RWPE1 (cell line): ENCODE data around the gene REG3G.
A peak's percentile ranks its signal among the peaks of the same experiment; 100 is the strongest.

ENCODE experiments used
- CTCF ChIA-PET: fragments of 350-600 bp; sonication (Branson Sonifier 250); formaldehyde crosslinking; extraction: SDS; loops from one replicate; lab custom pipeline; 2021; lab: Yijun Ruan, JAX
- POLR2A ChIA-PET: fragments of 400-600 bp; formaldehyde crosslinking; extraction: SDS; loops from one replicate; lab custom pipeline; 2020; ENCODE audit warnings: antibody characterized with exemption; ENCODE audit not compliant: low non-redundant PET; lab: Yijun Ruan, JAX
- DNase-seq: peaks from one replicate; pipeline ENCODE4 v3.0.0; 2012; ENCODE audit warnings: low spot score
- H3K27ac ChIP-seq: fragments of 450-650 bp; 2 replicates; pipeline ENCODE4 v1.5.1; 2017
- TF ChIP-seq, protein P1 (sequence below): fragments of 450-650 bp; conservative IDR thresholded peaks from 2 replicates; pipeline ENCODE4 v1.5.1; 2017; ENCODE audit warnings: low read depth, mild to moderate bottlenecking

REG3G gene

DNA sequence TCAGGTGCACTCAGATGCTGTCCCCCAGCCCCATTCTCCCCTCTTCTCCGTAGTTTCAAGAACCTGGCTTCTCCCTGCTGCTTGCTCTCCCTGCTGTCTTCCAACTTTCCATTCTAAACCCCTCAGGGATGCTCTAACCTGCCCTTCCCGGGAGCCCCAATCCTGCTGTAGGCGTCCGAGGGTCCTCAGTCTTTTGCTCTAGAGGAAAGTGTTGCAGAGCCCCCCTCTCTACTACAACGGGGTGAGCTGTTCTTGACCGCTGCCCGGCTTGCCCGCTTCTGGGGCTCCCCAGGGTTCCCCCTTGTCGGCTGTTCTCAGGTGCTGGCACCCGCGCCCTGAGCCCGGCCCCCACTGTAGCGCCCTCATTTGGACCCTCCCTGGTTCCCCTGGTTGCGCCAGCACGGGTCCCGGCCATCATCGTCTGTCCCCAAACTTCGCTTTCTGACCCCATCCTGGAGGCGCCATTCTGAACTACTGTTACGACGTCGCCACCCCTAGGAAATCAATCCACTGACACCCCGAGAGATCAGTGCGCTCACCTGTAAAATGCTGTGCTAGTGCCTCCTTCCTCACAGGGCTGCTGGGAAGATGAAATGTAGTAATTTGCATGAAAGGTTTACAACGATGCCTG lies 31.9 kb upstream of the REG3G start:
- no peak overlapping the region for H3K27ac ChIP-seq
- POLR2A ChIA-PET, result no interaction called here
- CTCF ChIA-PET, result interaction anchor here (0.8 kb wide), 1 partner anchor 316 kb away, joined by 3 read pairs; no protein-coding TSS in a partner anchor
- DNase-seq, result no peak
- TF ChIP-seq, protein P1, sequence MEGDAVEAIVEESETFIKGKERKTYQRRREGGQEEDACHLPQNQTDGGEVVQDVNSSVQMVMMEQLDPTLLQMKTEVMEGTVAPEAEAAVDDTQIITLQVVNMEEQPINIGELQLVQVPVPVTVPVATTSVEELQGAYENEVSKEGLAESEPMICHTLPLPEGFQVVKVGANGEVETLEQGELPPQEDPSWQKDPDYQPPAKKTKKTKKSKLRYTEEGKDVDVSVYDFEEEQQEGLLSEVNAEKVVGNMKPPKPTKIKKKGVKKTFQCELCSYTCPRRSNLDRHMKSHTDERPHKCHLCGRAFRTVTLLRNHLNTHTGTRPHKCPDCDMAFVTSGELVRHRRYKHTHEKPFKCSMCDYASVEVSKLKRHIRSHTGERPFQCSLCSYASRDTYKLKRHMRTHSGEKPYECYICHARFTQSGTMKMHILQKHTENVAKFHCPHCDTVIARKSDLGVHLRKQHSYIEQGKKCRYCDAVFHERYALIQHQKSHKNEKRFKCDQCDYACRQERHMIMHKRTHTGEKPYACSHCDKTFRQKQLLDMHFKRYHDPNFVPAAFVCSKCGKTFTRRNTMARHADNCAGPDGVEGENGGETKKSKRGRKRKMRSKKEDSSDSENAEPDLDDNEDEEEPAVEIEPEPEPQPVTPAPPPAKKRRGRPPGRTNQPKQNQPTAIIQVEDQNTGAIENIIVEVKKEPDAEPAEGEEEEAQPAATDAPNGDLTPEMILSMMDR, result no peak

DNA sequence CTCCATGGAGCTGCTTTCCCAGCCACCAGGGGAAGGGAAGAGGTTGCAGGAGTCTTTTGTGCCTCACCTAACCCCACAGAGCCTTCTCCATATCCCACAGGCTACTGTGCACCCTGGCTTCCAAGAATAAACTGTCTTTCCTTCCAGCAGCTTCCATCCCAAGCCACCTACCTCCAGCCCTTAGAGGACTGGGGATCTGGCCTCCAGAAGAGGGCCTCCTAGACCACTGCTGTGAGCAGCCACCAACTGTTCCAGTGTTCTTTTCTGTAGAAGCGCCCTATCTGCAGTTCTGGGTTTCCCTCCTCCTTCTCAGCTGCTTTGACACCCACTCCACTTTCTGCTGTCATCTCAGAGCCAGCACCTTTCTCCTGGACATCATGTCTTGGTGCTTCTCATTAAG lies 30.7 kb upstream of the REG3G start:
- CTCF ChIA-PET, result no interaction called here
- DNase-seq, result no peak
- H3K27ac ChIP-seq, result no peak overlapping the region
- POLR2A ChIA-PET, result no interaction called here
- TF ChIP-seq, protein P1, result no peak

DNA sequence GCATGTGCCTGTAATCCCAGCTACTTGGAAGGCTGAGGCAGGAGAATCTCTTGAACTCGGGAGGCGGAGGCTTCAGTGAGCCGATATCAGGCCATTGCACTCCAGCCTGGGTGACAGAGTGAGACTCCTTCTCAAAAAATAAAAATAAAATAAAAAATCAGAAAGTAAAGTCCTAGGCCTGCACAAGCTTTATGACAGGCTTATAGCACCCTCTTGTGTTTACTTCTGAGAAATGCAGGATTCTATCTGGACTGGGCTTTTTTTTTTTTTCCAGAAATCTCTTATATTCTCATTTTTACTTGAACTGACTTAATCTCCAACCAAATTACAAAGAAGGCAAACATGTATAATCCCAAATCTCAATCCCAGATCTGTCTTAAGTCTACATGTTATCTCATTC lies 26.1 kb upstream of the REG3G start:
- no peak overlapping the region for H3K27ac ChIP-seq
- ChIA-PET CTCF (interaction anchor here (0.6 to 1.5 kb wide), 8 partner anchors 11 to 1721 kb away, joined by 3 to 9 read pairs (median 4); no protein-coding TSS in a partner anchor), POLR2A (no interaction called here)
- TF ChIP-seq, protein P1, result peak; percentile 31
- DNase-seq, result peak; percentile 7

GRCh38 chr2:79000008-79000576 lies 25.4 kb upstream of the REG3G start:
- TF ChIP-seq, protein P1, result no peak
- H3K27ac ChIP-seq, result no peak overlapping the region
- ChIA-PET CTCF (interaction anchor here (0.6 to 1.5 kb wide), 3 partner anchors 12 to 1665 kb away, joined by 3 to 5 read pairs (median 4); no protein-coding TSS in a partner anchor), POLR2A (no interaction called here)
- DNase-seq, result no peak

DNA sequence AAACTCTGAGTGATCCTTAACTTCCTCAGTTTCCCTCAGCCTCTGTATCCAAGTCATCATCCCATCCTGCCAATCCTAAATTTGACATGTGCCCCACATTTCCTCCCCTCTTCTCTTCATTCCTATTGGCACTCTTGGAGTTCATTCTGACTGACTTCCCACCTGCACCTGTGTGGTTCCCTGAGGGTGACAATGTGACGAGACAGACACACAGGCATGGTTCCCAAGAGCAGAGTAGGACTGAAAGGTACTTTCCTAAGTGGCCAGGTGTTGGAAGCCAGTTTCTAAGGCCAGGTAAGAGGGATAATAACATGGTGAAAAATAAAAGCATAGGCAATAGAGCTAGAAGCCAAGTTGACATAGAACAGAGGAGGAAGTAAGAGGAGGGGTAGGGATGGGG lies 24.2 kb upstream of the REG3G start:
- no peak for DNase-seq
- H3K27ac ChIP-seq, result no peak overlapping the region
- ChIA-PET CTCF (no interaction called here), POLR2A (no interaction called here)
- TF ChIP-seq, protein P1, result no peak

- POLR2A ChIA-PET, result no interaction called here
Measured at GRCh38 chr2:79004680-79005079, 20.8 kb upstream of the REG3G start.

More at GRCh38 chr2:79004680-79005079, 20.8 kb upstream of the REG3G start:
- TF ChIP-seq, protein P1, result no peak
- no peak for DNase-seq
- no peak overlapping the region for H3K27ac ChIP-seq
- CTCF ChIA-PET, result no interaction called here
